ENCODE measurements around the gene KRT71. TPM values are rescaled to one million over a fixed set of nuclear protein-coding genes. Genes with fewer than 3 reads are reported as not detected.

KRT71 gene
- total RNA-seq, 1 donor from 2014 or later: not detected

GRCh38 chr12:52570511-52570910 is 17.6 kb upstream of the KRT71 start:
- no peaks in the 10 kb centered on the region for H3K36me3 Mint-ChIP-seq (ENCODE audit: insufficient read depth)
- H3K27me3 Mint-ChIP-seq: peaks cover 47% of the 10 kb centered on the region
- H3K4me1 Mint-ChIP-seq (ENCODE audit: low read depth): no peaks in the 10 kb centered on the region
- TF ChIP-seq CTCF (IDR thresholded peaks at IDR 0.05; ENCODE audit: unreplicated experiment): no peak
- no peaks in the 10 kb centered on the region for H3K9me3 Mint-ChIP-seq (ENCODE audit: low read depth)
- no peak for DNase-seq (ENCODE audit: low spot score, unreplicated experiment)
- H3K4me3 Mint-ChIP-seq (ENCODE audit: low read depth): no peak overlapping the region
- no peak overlapping the region for H3K27ac Mint-ChIP-seq

GRCh38 chr12:52568111-52568510 is 15.2 kb upstream of the KRT71 start:
- no peak for DNase-seq (ENCODE audit: low spot score, unreplicated experiment)
- peaks cover 55% of the 10 kb centered on the region for H3K27me3 Mint-ChIP-seq
- H3K4me1 Mint-ChIP-seq (ENCODE audit: low read depth): no peaks in the 10 kb centered on the region
- H3K9me3 Mint-ChIP-seq (ENCODE audit: low read depth): no peaks in the 10 kb centered on the region
- no peak overlapping the region for H3K27ac Mint-ChIP-seq
- no peak for TF ChIP-seq CTCF (IDR thresholded peaks at IDR 0.05; ENCODE audit: unreplicated experiment)
- no peak overlapping the region for H3K4me3 Mint-ChIP-seq (ENCODE audit: low read depth)
- H3K36me3 Mint-ChIP-seq (ENCODE audit: insufficient read depth): no peaks in the 10 kb centered on the region

- DNase-seq (ENCODE audit: low spot score, unreplicated experiment): no peak
- TF ChIP-seq CTCF (IDR thresholded peaks at IDR 0.05; ENCODE audit: unreplicated experiment): no peak
- Mint-ChIP-seq H3K27me3 (peaks cover 48% of the 10 kb centered on the region), H3K9me3 (ENCODE audit: low read depth) (no peaks in the 10 kb centered on the region), H3K36me3 (ENCODE audit: insufficient read depth) (no peaks in the 10 kb centered on the region), H3K4me3 (ENCODE audit: low read depth) (no peak overlapping the region), H3K4me1 (ENCODE audit: low read depth) (no peaks in the 10 kb centered on the region), H3K27ac (no peak overlapping the region)
These were observed 13.9 kb upstream of the KRT71 start for GRCh38 chr12:52566847-52567291.

GRCh38 chr12:52564582-52564981 is 11.6 kb upstream of the KRT71 start:
- DNase-seq (ENCODE audit: low spot score, unreplicated experiment): no peak
- no peaks in the 10 kb centered on the region for H3K36me3 Mint-ChIP-seq (ENCODE audit: insufficient read depth)
- no peak overlapping the region for H3K4me3 Mint-ChIP-seq (ENCODE audit: low read depth)
- no peak for TF ChIP-seq CTCF (IDR thresholded peaks at IDR 0.05; ENCODE audit: unreplicated experiment)
- no peak overlapping the region for H3K27ac Mint-ChIP-seq
- H3K4me1 Mint-ChIP-seq (ENCODE audit: low read depth): no peaks in the 10 kb centered on the region
- no peaks in the 10 kb centered on the region for H3K9me3 Mint-ChIP-seq (ENCODE audit: low read depth)
- peaks cover 43% of the 10 kb centered on the region for H3K27me3 Mint-ChIP-seq

GRCh38 chr12:52561880-52562449 is 9.0 kb upstream of the KRT71 start:
- no peaks in the 10 kb centered on the region for H3K36me3 Mint-ChIP-seq (ENCODE audit: insufficient read depth)
- no peaks in the 10 kb centered on the region for H3K4me1 Mint-ChIP-seq (ENCODE audit: low read depth)
- H3K9me3 Mint-ChIP-seq (ENCODE audit: low read depth): no peaks in the 10 kb centered on the region
- no peak overlapping the region for H3K4me3 Mint-ChIP-seq (ENCODE audit: low read depth)
- H3K27ac Mint-ChIP-seq: no peak overlapping the region
- TF ChIP-seq CTCF (IDR thresholded peaks at IDR 0.05; ENCODE audit: unreplicated experiment): peak; percentile 48
- no peak for DNase-seq (ENCODE audit: low spot score, unreplicated experiment)
- peaks cover 45% of the 10 kb centered on the region for H3K27me3 Mint-ChIP-seq

Measured in progenitor cell of endocrine pancreas (in vitro differentiated cells).